Nephron (organoid): Measurements from ENCODE around the gene CLEC18B.
"Not testable (repeated sequence)": the region's sequence is repeated elsewhere in the genome, so short reads cannot be mapped to it uniquely, and the experiment has no call there.

Experiments
- H3K27ac Mint-ChIP-seq, 3 experiments: 2 replicates each; pipeline ENCODE4 v1.8.0; 2020; ENCODE audit warnings: mixed read lengths in 3 of 3, mild to moderate bottlenecking in 2 of 3, moderate library complexity in 1 of 3
- H3K27me3 Mint-ChIP-seq: 2 replicates; pipeline ENCODE4 v1.8.0; 2021; ENCODE audit warnings: low read depth, mild to moderate bottlenecking, moderate library complexity, mixed read lengths
- H3K36me3 Mint-ChIP-seq: 2 replicates; pipeline ENCODE4 v1.8.0; 2020; ENCODE audit warnings: low read depth, mixed read lengths
- H3K4me1 Mint-ChIP-seq: 2 replicates; pipeline ENCODE4 v1.8.0; 2020; ENCODE audit warnings: mixed read lengths
- H3K4me3 Mint-ChIP-seq, 3 experiments: 2 replicates each; pipeline ENCODE4 v1.8.0; 2020; ENCODE audit warnings: mild to moderate bottlenecking in 3 of 3, mixed read lengths in 3 of 3, moderate library complexity in 2 of 3
- H3K9me3 Mint-ChIP-seq: 2 replicates; pipeline ENCODE4 v1.8.0; 2020; ENCODE audit warnings: mixed read lengths
- TF ChIP-seq, protein P1 (sequence below), 3 experiments: fragments of 200-600 bp; sonication (generic); IDR thresholded peaks; one replicate each; pipeline ENCODE4 v1.5.0; 2021; ENCODE audit warnings: antibody characterized with exemption in 3 of 3; ENCODE audit not compliant: unreplicated experiment in 3 of 3

The CLEC18B gene

DNA sequence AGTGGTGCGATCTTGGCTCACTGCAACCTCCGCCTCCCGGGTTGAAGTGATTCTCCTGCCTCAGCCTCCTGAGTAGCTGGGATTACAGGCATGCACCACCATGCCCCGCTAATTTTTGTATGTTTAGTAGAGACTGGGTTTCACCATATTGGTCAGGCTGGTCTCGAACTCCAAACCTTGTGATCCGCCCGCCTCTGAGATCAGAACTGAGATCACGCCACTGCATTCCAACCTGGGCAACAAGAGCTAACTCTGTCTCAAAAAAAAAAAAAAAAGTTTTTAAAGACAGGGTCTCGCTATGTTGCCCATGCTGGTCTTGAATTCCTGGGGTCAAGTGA lies 47.5 kb downstream of the CLEC18B start:
- not testable (repeated sequence) for H3K4me1 Mint-ChIP-seq, H3K36me3 Mint-ChIP-seq, H3K27me3 Mint-ChIP-seq, H3K4me3 Mint-ChIP-seq, H3K27ac Mint-ChIP-seq, H3K9me3 Mint-ChIP-seq

DNA sequence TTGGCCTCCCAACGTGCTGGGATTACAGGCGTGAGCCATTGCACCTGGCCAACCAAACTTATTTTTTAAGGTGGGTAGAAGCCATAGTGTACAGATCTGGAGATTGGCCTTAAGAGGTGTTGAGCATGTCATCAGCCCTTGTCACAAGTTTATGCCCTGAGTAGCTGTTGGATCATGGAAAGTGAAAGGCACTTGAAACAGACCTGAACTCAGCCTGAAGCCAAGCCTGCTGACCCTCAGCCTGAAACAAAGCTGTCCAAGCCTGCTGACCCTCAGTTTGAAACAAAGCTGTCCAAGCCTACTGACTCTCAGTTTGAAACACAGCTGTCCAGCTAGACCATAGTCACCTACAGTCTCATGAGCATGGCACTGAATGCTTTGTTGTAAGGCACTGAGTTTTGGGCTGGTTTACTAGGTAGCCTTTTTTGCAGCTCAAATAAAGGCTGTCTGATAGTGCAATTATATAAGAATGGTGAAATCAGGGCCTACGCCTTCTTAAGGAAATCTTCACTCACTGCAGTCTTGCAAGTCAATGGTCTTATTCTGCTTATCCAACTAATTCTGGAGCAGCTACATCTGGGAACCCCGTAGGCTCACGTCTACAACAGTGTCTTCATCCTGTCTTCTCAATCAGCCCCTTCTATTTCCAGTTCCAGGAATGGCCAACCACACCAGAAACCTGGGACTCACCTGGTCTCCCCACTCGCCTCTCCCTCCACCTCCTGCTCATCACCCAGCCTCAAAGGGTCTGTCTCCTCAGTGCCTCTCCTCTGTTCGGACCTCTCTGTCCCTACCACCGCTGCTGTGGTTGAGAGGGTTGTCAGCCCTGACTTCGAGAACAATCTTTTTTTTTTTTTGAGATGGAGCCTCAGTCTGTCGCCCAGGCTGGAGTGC lies 48.1 kb downstream of the CLEC18B start:
- H3K27ac Mint-ChIP-seq: no peak overlapping the region
- no peaks in the 10 kb centered on the region for H3K36me3 Mint-ChIP-seq
- H3K27me3 Mint-ChIP-seq: peaks cover 5% of the 10 kb centered on the region
- TF ChIP-seq, protein P1, sequence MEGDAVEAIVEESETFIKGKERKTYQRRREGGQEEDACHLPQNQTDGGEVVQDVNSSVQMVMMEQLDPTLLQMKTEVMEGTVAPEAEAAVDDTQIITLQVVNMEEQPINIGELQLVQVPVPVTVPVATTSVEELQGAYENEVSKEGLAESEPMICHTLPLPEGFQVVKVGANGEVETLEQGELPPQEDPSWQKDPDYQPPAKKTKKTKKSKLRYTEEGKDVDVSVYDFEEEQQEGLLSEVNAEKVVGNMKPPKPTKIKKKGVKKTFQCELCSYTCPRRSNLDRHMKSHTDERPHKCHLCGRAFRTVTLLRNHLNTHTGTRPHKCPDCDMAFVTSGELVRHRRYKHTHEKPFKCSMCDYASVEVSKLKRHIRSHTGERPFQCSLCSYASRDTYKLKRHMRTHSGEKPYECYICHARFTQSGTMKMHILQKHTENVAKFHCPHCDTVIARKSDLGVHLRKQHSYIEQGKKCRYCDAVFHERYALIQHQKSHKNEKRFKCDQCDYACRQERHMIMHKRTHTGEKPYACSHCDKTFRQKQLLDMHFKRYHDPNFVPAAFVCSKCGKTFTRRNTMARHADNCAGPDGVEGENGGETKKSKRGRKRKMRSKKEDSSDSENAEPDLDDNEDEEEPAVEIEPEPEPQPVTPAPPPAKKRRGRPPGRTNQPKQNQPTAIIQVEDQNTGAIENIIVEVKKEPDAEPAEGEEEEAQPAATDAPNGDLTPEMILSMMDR (IDR thresholded peaks at IDR 0.05; ENCODE audit: unreplicated experiment in 3 of 3): no peak
- no peaks in the 10 kb centered on the region for H3K9me3 Mint-ChIP-seq
- H3K4me3 Mint-ChIP-seq: peak overlapping the region in 1 of 3 experiments; percentile 19
- no peaks in the 10 kb centered on the region for H3K4me1 Mint-ChIP-seq

DNA sequence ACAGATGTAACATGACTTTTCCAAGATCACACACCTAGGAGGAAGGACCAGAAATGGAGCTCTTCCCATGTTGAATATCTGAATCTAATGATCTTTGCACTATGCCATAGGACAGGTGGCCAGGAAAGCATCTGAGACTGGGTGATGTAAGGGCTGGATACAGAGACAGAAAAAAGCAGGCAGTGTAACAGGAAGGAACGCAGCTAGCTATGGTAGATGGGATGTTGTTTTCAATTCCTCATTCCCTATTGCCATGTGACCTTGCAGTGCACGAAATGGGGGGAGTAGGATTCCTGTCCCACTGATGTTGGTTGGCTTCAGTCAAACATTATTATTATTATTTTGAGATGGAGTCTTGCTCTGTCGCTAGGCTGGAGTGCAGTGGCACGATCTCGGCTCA lies 48.9 kb downstream of the CLEC18B start:
- TF ChIP-seq, protein P1 (IDR thresholded peaks at IDR 0.05; ENCODE audit: unreplicated experiment in 3 of 3): no peak
- H3K4me1 Mint-ChIP-seq: peaks cover 2% of the 10 kb centered on the region
- H3K27ac Mint-ChIP-seq: no peak overlapping the region
- no peak overlapping the region for H3K4me3 Mint-ChIP-seq
- peaks cover 5% of the 10 kb centered on the region for H3K27me3 Mint-ChIP-seq
- H3K36me3 Mint-ChIP-seq: no peaks in the 10 kb centered on the region
- H3K9me3 Mint-ChIP-seq: no peaks in the 10 kb centered on the region

DNA sequence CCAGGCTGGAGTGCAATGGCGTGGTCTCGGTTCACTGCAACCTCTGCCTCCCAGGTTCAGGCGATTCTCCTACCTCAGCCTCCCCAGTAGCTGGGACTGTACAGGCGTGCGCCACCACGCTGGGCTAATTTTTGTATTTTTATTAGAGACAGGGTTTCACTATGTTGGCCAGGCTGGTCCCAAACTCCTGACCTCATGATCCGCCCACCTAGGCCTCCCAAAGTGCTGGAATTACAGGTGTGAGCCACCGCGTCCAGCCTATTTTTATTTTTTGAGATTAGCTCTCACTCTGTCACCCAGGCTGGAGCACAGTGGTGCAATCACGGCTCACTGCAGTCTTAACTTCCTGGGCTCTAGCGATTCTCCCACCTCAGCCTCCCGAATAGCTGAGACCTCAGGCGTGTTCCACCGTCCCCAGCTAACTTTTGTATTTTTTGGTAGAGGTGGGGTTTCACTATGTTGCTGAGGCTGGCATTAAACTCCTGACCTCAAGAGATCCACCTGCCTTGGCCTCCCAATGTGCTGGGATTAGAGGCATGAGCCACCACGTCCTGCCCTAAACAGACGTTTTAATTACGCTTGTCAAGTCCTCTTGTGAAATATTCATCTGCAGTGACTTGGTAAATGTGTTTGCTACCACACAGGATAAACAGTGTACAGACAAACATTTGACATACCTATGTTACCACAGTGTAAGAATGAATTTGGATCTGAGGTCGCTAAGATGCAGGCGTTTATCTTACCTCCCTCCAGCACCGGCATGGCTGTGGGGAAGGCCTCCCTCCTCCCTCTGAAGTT lies 50.7 kb downstream of the CLEC18B start:
- H3K4me3 Mint-ChIP-seq: peak overlapping the region in 1 of 3 experiments; percentile 21
- not testable (repeated sequence) for H3K27me3 Mint-ChIP-seq, H3K9me3 Mint-ChIP-seq, H3K27ac Mint-ChIP-seq, H3K36me3 Mint-ChIP-seq
- peaks cover 10% of the 10 kb centered on the region for H3K4me1 Mint-ChIP-seq

DNA sequence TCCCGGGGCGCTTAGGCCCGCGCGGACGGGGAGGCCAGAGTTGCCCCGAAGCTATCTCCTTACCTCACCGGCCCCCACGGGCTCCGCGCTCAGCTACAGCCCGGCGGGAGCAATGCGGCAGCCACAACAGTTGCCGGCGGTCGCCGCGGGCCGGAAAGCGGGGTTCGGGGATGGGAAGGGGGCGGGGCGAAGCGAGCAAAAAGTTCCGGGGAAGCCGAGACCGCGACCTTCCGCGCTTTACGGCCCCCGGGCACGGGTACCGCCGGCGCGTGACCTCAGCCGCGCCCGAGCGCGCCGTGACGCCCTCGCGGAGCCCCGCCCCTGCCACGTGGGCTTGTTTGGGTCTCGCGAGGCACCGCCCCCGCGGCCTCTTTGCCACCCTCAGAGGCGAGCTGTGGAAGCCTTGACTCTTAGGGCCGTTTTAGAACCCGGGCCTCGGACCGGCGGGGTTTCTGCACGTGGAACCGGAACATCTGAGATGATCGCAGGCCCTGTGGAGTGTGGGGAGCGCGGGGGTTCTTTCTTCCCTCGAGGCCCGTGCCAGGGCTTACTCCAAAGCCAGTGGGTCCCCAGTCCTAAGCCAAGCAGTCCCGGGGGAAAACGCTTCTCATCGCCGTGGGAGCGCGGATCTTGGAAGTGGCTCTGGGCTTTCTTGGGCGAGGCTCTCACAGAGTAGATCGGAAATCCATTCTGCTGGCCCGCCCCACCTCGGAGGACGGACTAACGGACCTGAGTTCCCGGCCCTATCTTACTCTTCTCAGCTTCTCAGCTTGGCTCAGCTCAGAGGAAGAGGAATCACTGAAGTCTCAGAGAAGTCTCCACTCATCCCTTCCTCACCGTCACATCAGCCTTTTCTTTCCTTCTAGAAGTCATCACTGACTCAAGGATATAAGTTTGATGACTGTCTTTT lies 53.0 kb downstream of the CLEC18B start:
- peak overlapping the region; percentile 85 to 95 (median 92) for H3K4me3 Mint-ChIP-seq
- peak overlapping the region; percentile 37 to 88 (median 85) for H3K27ac Mint-ChIP-seq
- H3K27me3 Mint-ChIP-seq: not testable (repeated sequence)

DNA sequence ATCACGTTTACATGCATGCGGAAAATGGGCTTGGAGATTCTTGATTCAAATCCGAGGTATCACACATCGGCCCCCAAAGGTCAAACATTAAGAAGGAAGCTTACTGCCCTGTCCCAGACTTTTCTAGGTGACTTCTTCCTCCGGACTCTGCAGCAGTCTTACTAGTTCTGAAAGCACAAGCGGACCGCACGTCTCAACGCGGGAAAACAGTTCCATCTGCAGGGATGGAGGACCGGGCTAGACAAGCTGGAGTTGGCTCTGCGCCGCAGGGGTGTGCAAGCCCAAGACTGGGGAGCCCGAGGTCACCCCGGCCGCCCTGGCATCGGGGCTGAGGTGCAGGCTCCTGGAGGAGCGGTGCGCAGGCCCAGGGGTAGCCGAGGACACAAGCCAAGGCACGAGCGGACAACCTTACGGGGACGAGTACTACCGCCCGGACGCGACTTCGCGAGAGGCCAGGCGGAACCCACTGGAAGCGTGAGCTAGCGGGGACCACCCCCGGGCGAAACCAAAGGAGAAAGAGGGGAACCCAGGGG lies 53.7 kb downstream of the CLEC18B start:
- not testable (repeated sequence) for H3K27me3 Mint-ChIP-seq, H3K36me3 Mint-ChIP-seq, H3K9me3 Mint-ChIP-seq
- Mint-ChIP-seq H3K27ac (peak overlapping the region; percentile 73 to 92 (median 91)), H3K4me1 (peaks cover 10% of the 10 kb centered on the region), H3K4me3 (peak overlapping the region; percentile 82 to 95 (median 92))

More for the DNA sequence above, 53.0 kb downstream of the CLEC18B start:
- not testable (repeated sequence) for H3K9me3 Mint-ChIP-seq, H3K36me3 Mint-ChIP-seq
- peaks cover 10% of the 10 kb centered on the region for H3K4me1 Mint-ChIP-seq

DNA sequence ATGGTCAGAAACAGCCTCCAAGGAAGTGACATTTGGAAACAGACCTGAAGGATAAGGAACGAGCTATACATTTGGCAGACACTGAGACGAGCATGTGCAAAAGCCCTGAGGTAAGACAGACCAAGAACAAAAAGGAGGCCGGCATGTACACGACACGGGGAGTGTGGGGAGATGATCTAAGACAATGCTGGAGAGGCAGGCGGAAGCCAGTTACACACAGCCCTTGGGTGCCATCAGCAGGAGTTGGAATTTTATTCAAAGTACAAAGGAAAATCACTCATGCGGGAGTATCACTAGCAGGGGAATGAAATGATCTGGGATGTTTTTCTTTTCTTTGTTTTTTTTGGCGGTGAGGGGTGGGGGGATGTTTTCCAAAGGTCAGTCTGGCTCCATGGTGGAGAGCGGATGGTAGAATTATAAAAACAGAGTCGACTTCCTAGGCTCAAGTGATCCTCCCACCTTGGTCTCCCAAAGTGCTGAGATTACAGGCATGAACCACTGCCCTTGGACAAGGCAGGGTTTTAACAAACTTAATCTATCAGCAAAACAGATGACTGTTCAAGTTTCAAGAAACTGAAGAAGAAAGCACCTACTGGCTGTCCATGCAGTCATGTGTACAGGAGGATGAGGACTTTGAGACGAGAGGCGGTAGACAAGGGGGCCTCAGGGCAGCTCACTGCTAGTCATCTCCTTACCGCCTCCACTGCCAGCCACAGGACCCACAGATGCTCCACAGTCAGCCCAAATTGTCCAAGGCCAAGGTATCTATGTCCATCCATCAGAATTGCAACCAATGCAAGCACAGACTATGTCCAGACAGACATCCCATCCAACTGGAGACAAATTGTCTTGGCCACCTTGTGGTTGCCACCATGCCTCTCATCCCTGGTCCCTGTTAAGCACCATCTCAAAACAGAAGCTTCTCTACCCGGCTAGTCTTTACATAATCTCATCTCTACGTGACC lies 59.4 kb downstream of the CLEC18B start:
- Mint-ChIP-seq H3K4me3 (peak overlapping the region in 1 of 3 experiments; percentile 45), H3K36me3 (peaks cover 11% of the 10 kb centered on the region), H3K27ac (peak overlapping the region in 1 of 3 experiments; percentile 55)
- not testable (repeated sequence) for H3K9me3 Mint-ChIP-seq, H3K4me1 Mint-ChIP-seq, H3K27me3 Mint-ChIP-seq
